ENCODE data around the gene MAL. TPM values are rescaled to one million over a fixed set of nuclear protein-coding genes. Genes with fewer than 3 reads are reported as not detected.

The MAL gene
- total and polyA plus RNA-seq, 2 of the 4 experiments (the other 2 are of a cell fraction), result not detected

GRCh38 chr2:95071856-95072255 lies 46.3 kb downstream of the MAL start:
- intact Hi-C loops (cut with micrococcal nuclease), result no loop called here
- Histone ChIP-seq H4K8ac (ENCODE audit: low read depth in 2 of 2, low read length in 2 of 2) (no peak overlapping the region), H4K20me1 (ENCODE audit: insufficient read depth, low read length) (no peaks in the 10 kb centered on the region), H2AK9ac (replicated peaks; ENCODE audit: low read depth, low read length, poor library complexity) (no peak overlapping the region), H3K23ac (ENCODE audit: low read depth, low read length) (no peak overlapping the region), H3K27me3 (ENCODE audit: control insufficient read depth, insufficient read depth, low read length) (peaks cover 36% of the 10 kb centered on the region), H3K9me1 (ENCODE audit: insufficient read depth, low read length) (no peaks in the 10 kb centered on the region), H2BK5ac (ENCODE audit: low read depth, low read length, poor library complexity, severe bottlenecking) (no peak overlapping the region), H3K79me1 (ENCODE audit: low read depth in 1 of 2, low read length in 2 of 2) (no peaks in the 10 kb centered on the region), H3K9ac (ENCODE audit: low read depth, low read length) (no peak overlapping the region), H2AFZ (replicated peaks; ENCODE audit: low read length, poor library complexity) (no peak overlapping the region), H3K4ac (ENCODE audit: low read depth, low read length) (no peak overlapping the region), H3K56ac (ENCODE audit: extremely low read depth, insufficient read depth, low read length) (no peak overlapping the region), H3K4me2 (ENCODE audit: low read depth, low read length) (no peak overlapping the region), H4K5ac (ENCODE audit: low read depth, low read length) (no peak overlapping the region), H2AK5ac (ENCODE audit: low read depth, low read length) (no peak overlapping the region), H3K36me3 (ENCODE audit: control insufficient read depth, insufficient read depth, low read length) (no peaks in the 10 kb centered on the region), H3K27ac (ENCODE audit: insufficient read depth, low read length) (no peak overlapping the region), H3K4me3 (ENCODE audit: insufficient read depth, low read depth, low read length) (no peak overlapping the region), H3K14ac (replicated peaks; ENCODE audit: low read depth, low read length) (no peak overlapping the region), H2BK120ac (ENCODE audit: low read depth, low read length) (no peak overlapping the region), H3K18ac (ENCODE audit: low read depth, low read length) (no peak overlapping the region), H4K91ac (ENCODE audit: insufficient read depth, low read depth, low read length) (no peak overlapping the region), H3K4me1 (ENCODE audit: control insufficient read depth, insufficient read depth, low read length) (no peaks in the 10 kb centered on the region), H2BK15ac (ENCODE audit: low read depth, low read length) (no peak overlapping the region), H2BK20ac (ENCODE audit: low read depth, low read length) (no peak overlapping the region), H3K9me3 (ENCODE audit: control insufficient read depth, insufficient read depth, low read length) (no peaks in the 10 kb centered on the region)
- TF ChIP-seq FOS (IDR thresholded peaks at IDR 0.05; ENCODE audit: low read depth, low read length) (no peak), RFX5 (IDR thresholded peaks at IDR 0.05; ENCODE audit: low read depth, low read length) (no peak), CEBPB (IDR thresholded peaks at IDR 0.05; ENCODE audit: low read depth, low read length) (no peak), NFE2L2 (IDR thresholded peaks at IDR 0.05; ENCODE audit: low read depth, low read length) (no peak), SMC3 (IDR thresholded peaks at IDR 0.05; ENCODE audit: low read depth, low read length) (no peak), RAD21 (IDR thresholded peaks at IDR 0.05; ENCODE audit: low read length) (no peak), MAFK (IDR thresholded peaks at IDR 0.05; ENCODE audit: low read depth, low read length) (no peak), MAZ (IDR thresholded peaks at IDR 0.05; ENCODE audit: borderline replicate concordance, low read depth, low read length) (no peak), BHLHE40 (IDR thresholded peaks at IDR 0.05; ENCODE audit: low read depth, low read length) (no peak), POLR2A (IDR thresholded peaks at IDR 0.05; ENCODE audit: low read depth, low read length) (no peak)
- dilution Hi-C loops (cut with HindIII; ENCODE audit: low sequenced_read_pairs, unreplicated experiment), result no loop called here
- DNase-seq, result no peak
- CTCF ChIA-PET, result interaction anchor here (0.6 kb wide), 1 partner anchor 12 kb away, joined by 9 read pairs; no protein-coding TSS in a partner anchor
- no peak for ATAC-seq (ENCODE audit: low read depth)
- POLR2A ChIA-PET (ENCODE audit: unreplicated experiment), result no interaction called here
- in situ Hi-C loops (cut with MboI; ENCODE audit: low sequenced_read_pairs), result no loop called here
- BruUV-seq (replicated peaks), result no TSS peak
- 60% methylated on average over 1 of the region's 4 CpGs; no CpG with 5 or more reads in 1 of the 2 experiments for WGBS, 2 experiments (ENCODE audit: extremely low coverage in 2 of 2, insufficient read length in 1 of 2)

Measured in IMR-90 (cell line).